Cortex of kidney (tissue), 1 donor: ENCODE data around the gene LAD1.

Experiments
- DNase-seq: peaks from one replicate; lab custom pipeline; 2025; lab: John Stamatoyannopoulos, UW

Gene LAD1

GRCh38 chr1:201363467-201363866, 35.7 kb downstream of the LAD1 start:
- no peak for DNase-seq

DNA sequence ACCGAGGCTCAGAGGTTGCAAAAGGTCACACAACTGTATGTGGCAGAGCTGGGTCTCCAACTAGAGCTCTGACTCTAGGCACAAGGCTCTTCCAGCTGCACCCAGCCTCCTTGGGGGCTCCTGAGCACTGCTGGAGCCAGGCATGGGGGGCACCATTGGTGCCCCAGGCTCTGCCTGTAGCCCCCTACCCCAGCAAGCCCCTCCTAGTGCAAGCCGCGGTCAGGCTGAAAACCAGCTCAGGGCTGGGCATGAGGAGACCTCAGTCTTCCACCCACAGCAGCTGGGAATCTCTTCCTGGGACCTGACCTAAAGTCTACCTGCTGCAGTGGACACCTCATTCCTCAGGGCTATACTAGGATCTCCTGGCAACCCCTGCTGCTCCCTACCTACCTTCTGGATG, 36.2 kb downstream of the LAD1 start:
- no peak for DNase-seq

GRCh38 chr1:201361652-201362504, 37.2 kb downstream of the LAD1 start:
- no peak for DNase-seq

- no peak for DNase-seq
Observed at GRCh38 chr1:201360901-201361651, 38.0 kb downstream of the LAD1 start.

DNA sequence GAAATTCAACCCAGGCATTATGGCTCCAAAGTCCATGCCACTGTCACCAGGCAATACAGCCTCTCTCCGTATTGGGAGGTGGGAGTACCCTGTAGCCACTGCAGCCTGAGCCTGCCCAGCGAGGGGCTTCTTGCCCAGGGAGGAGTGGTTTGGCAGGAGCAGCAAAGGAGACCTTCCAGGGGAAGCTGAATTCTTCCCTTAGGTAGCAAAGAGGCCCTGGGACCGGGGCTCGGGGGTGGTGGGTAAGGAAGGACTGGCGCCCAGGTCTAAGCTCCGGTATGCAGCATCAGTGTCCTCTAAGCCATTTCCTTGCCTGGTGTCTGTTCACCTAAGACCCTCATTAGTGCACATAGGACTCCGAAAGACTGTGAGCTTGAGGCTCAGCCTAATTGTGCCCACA, 38.6 kb downstream of the LAD1 start:
- DNase-seq, result no peak

- DNase-seq, result no peak
Observed at GRCh38 chr1:201359873-201360210, 39.3 kb downstream of the LAD1 start.

- DNase-seq, result no peak
Observed at GRCh38 chr1:201359031-201359872, 39.9 kb downstream of the LAD1 start.

DNA sequence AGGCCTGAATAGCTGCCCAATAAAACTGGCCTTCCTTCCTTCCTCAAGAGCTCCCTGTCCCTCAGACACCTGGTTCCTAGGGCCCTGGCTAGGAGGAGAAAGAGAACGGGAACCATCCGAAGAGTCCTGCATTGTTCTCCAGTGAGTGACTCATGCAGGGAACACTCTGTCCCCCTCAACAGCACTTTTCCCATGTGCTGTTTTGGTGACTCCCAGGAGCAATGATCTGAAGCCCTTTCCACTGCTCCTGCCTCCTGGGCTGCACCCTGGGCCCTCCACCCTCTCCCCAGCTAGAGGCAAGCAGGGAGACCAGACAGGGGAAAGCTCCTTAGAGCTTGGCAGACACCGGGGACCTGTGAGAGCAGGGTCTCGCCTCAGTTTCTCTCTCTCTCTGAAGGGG, 40.5 kb downstream of the LAD1 start:
- DNase-seq, result no peak

- no peak for DNase-seq
Observed at GRCh38 chr1:201357636-201358348, 41.3 kb downstream of the LAD1 start.

GRCh38 chr1:201357211-201357610, 41.9 kb downstream of the LAD1 start:
- no peak for DNase-seq

DNA sequence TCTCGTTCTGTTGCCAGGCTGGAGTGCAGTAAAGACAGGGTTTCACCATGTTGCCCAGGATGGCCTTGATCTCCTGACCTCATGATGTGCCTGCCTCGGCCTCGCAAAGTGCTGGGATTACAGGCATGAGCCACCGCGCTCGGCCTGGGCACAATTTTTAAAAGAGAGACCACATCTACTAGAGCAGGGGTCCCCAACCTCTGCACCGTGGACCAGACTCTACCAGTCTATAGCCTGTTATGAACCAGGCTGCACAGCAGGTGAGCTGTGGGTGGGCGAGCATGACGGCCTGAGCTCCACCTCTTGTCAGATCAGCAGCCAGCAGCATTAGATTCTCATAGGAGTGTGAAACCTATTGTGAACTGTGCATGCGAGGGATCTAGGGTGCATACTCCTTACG, 42.4 kb downstream of the LAD1 start:
- no peak for DNase-seq

GRCh38 chr1:201356236-201356635, 42.9 kb downstream of the LAD1 start:
- DNase-seq, result no peak

GRCh38 chr1:201355471-201355870, 43.7 kb downstream of the LAD1 start:
- DNase-seq, result no peak

DNA sequence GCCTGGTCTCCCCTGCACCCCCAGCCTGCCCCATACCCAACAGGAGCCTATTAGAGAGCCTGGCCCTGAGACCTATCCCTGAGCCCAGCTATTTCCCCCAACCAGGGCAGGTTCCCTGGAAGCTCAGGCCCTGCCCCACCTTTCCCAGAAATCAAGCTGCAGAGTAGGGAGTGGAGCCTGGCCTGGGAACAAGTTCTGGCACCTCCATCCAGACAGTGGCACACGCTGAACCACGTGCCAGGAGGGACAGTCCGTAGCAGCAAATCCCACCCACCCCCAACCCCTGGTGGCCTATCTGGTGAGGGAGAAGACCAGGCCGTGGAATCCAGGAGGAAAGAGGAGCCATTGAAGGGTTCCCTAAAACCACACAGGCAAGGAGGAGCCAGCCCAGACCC, 44.2 kb downstream of the LAD1 start:
- no peak for DNase-seq

DNA sequence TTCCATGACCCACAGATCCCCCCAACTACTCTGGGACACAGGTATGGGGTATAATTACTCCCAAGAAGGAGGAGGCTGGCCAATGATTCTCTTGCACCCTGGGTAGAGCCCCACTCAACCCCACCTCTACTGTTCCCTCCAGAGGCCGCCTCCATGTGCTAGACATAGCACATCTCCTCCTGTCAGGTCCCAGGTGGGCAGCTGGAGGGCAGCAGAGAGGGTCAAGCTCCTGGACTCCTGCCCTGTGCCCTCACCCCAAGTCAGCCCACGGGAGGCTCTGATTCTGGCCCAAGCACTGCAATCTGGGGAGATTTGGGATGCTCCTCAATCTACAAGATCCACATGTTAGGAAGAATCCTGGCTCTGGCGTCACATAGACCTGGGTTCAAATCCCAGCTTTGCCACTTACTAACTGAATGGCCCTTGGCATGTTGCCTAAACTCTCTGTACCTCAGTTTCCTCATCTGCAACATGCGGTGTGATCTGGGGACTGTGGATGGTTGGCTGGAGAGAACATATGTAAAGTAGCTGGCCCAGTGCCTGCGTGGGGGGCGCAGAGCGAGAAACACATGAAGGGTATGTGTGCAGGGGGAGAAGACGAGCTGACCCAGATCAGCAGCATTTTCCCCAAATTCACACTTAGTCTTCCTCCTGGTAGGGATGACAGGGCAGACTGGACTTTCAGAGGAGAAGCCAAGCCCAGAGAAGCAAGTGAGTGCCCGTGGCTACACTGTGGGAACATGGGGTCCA, 44.8 kb downstream of the LAD1 start:
- DNase-seq, result no peak

DNA sequence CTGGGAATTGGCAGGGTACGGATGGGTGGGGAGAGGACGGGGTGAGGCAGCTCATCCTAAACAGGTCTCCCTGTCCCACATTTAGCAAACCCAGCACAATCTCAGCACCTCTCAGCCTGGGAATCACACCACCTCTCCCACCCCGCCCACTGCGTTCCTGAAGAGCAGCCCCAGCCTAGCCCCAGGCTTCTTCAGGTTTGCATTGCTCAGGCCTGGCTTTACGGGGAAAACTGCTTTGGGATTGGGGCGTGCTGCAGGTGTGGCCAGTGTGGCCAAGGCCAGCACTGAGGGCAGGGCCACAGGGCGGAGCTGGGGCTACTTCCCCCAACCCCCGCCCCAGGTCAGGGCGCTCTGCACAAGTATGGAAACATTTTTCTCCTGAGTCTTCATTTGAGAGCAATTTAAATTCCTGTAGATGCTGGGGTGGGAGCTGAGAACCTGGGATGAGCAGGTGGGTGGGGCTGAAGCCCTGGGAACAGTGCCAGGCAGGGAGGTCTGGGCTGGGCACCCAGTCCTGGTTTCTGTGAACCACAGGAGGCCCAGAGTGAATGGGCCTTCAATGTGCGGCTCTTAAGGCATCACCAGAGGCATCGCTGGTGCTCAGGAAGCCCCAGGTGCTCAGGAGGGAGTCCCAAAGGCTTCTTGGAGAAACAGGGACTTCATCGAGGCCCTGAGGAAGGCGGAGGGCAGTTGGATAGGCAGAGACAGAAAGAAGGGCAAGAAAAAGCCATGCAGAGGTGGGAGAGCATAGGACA, 45.8 kb downstream of the LAD1 start:
- no peak for DNase-seq

- DNase-seq, result no peak
Observed at GRCh38 chr1:201351617-201352016, 47.5 kb downstream of the LAD1 start.

DNA sequence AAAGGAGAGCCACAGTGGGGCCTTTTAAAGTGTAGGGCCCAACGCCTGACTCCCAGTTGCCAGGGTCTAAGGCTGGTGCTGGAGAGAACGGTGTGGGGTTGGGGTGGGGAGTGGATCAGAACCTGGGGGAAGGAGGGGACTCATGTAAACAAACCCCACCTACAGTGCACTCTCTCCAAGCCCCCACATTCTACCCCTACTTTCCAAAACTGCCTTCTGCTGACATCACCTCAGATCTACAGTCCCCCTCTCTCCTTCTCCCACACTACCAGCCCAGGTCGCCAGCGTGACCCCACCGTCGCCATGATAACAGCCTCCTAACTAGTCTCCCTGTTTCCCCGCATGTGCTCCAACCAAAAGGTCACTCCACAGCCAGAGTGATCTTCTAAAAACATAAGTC, 48.2 kb downstream of the LAD1 start:
- no peak for DNase-seq

- no peak for DNase-seq
Observed at GRCh38 chr1:201350361-201350725, 48.8 kb downstream of the LAD1 start.

GRCh38 chr1:201349092-201349491, 50.0 kb downstream of the LAD1 start:
- no peak for DNase-seq

- no peak for DNase-seq
Observed at GRCh38 chr1:201348211-201348566, 50.9 kb downstream of the LAD1 start.
